GM18498 (cell line): ENCODE results near the gene GJD3.

Experiments used
- ATAC-seq: cut with Tn5 transposase; IDR thresholded peaks from one replicate; pipeline ENCODE4 v1.9.1; 2021; ENCODE audit warnings: mild to moderate bottlenecking, moderate library complexity; ENCODE audit not compliant: unreplicated experiment

The GJD3 gene

GRCh38 chr17:40354221-40355122 lies 10.1 kb downstream of the GJD3 start:
- ATAC-seq: no peak

GRCh38 chr17:40352779-40353394 lies 11.7 kb downstream of the GJD3 start:
- ATAC-seq: no peak

- ATAC-seq: no peak
These were observed 12.2 kb downstream of the GJD3 start for GRCh38 chr17:40352237-40352778.

GRCh38 chr17:40351359-40352236 lies 12.9 kb downstream of the GJD3 start:
- no peak for ATAC-seq

GRCh38 chr17:40350689-40351358 lies 13.7 kb downstream of the GJD3 start:
- no peak for ATAC-seq

- ATAC-seq: no peak
These were observed 14.4 kb downstream of the GJD3 start for GRCh38 chr17:40349895-40350688.

- ATAC-seq: no peak
These were observed 15.1 kb downstream of the GJD3 start for GRCh38 chr17:40349477-40349894.

- ATAC-seq: no peak
These were observed 15.7 kb downstream of the GJD3 start for GRCh38 chr17:40348562-40349476.

- ATAC-seq: no peak
These were observed 16.4 kb downstream of the GJD3 start for GRCh38 chr17:40348136-40348504.

GRCh38 chr17:40347319-40348135 lies 17.0 kb downstream of the GJD3 start:
- no peak for ATAC-seq

- no peak for ATAC-seq
These were observed 17.8 kb downstream of the GJD3 start for GRCh38 chr17:40346765-40347158.

- no peak for ATAC-seq
These were observed 18.4 kb downstream of the GJD3 start for GRCh38 chr17:40345994-40346764.

- no peak for ATAC-seq
These were observed 19.2 kb downstream of the GJD3 start for GRCh38 chr17:40345161-40345993.

- ATAC-seq: no peak
These were observed 19.9 kb downstream of the GJD3 start for GRCh38 chr17:40344421-40345160.
